ENCODE results near the gene PLCB3.

- TF ChIP-seq TCF7L2 (IDR thresholded peaks at IDR 0.05; ENCODE audit: low read depth, low read length), result no peak
- no peak for TF ChIP-seq ZNF362 (CRISPR knock-in tag; IDR thresholded peaks at IDR 0.05; ENCODE audit: borderline replicate concordance)
- TF ChIP-seq SIX4 (CRISPR knock-in tag; IDR thresholded peaks at IDR 0.05), result no peak
- TF ChIP-seq MAX (IDR thresholded peaks at IDR 0.05), result no peak
- no peak for TF ChIP-seq ZBTB44 (CRISPR knock-in tag; IDR thresholded peaks at IDR 0.05)
- TF ChIP-seq POLR2AphosphoS5 (IDR thresholded peaks at IDR 0.05; ENCODE audit: low read depth, low read length), result no peak
- no peak for TF ChIP-seq JUND (CRISPR knock-in tag; IDR thresholded peaks at IDR 0.05)
- no peak for TF ChIP-seq CTCF (CRISPR knock-in tag; IDR thresholded peaks at IDR 0.05)
- no peak for TF ChIP-seq ZNF253 (CRISPR knock-in tag; IDR thresholded peaks at IDR 0.05; ENCODE audit: borderline replicate concordance)
- no peak for TF ChIP-seq BHLHE40 (IDR thresholded peaks at IDR 0.05; ENCODE audit: low read length)
- TF ChIP-seq POLR2A (IDR thresholded peaks at IDR 0.05; ENCODE audit: insufficient read depth in 1 of 2, low read depth in 2 of 2, low read length in 2 of 2), result no peak
- TF ChIP-seq NR2C2 (CRISPR knock-in tag; IDR thresholded peaks at IDR 0.05; ENCODE audit: borderline replicate concordance), result no peak
- TF ChIP-seq ZNF34 (CRISPR knock-in tag; IDR thresholded peaks at IDR 0.05; ENCODE audit: borderline replicate concordance), result no peak
These were observed 16.9 kb downstream of the PLCB3 start for GRCh38 chr11:64268025-64268892.
